Lower leg skin (tissue), 3 donors: Measurements from ENCODE around the gene GPR87.

Experiments used
- CTCF ChIP-seq, 3 donors: fragments of 450-650 bp; IDR thresholded peaks; one replicate each; pipeline ENCODE4 v1.5.1; 2016; ENCODE audit warnings: antibody characterized with exemption in 3 of 3, mild to moderate bottlenecking in 3 of 3, moderate library complexity in 2 of 3
- POLR2A ChIP-seq, 2 donors: fragments of 450-650 bp; IDR thresholded peaks; one replicate each; pipeline ENCODE4 v1.6.1; 2016 to 2017; ENCODE audit warnings: antibody characterized with exemption in 2 of 2, mild to moderate bottlenecking in 1 of 2, moderate library complexity in 1 of 2

- TF ChIP-seq POLR2A (IDR thresholded peaks at IDR 0.05) (no peak), CTCF (IDR thresholded peaks at IDR 0.05) (no peak)
Observed at GRCh38 chr3:151318991-151319390, 2.4 kb upstream of the GPR87 start.
